Measurements from ENCODE around the gene ANXA11.
A peak's percentile ranks its signal among the peaks of the same experiment; 100 is the strongest.

GRCh38 chr10:80188713-80189112, 16.6 kb downstream of the ANXA11 start:
- TF ChIP-seq CTCF (conservative IDR thresholded peaks at IDR 0.05; ENCODE audit: low read length): peak; percentile 40
- no peak for TF ChIP-seq EZH2phosphoT487 (IDR thresholded peaks at IDR 0.05; ENCODE audit: borderline replicate concordance, low read depth, low read length)

All from OCI-LY7 (cell line).